Measurements from ENCODE around the gene PIM1. TPM values are rescaled to one million over a fixed set of nuclear protein-coding genes. Genes with fewer than 3 reads are reported as not detected.

Gene PIM1
- total and polyA plus RNA-seq, 9 of the 15 experiments (the other 6 are each of a cell fraction or from before 2014, with no cell fraction given) = 19.0 to 789 (median 212) TPM

DNA sequence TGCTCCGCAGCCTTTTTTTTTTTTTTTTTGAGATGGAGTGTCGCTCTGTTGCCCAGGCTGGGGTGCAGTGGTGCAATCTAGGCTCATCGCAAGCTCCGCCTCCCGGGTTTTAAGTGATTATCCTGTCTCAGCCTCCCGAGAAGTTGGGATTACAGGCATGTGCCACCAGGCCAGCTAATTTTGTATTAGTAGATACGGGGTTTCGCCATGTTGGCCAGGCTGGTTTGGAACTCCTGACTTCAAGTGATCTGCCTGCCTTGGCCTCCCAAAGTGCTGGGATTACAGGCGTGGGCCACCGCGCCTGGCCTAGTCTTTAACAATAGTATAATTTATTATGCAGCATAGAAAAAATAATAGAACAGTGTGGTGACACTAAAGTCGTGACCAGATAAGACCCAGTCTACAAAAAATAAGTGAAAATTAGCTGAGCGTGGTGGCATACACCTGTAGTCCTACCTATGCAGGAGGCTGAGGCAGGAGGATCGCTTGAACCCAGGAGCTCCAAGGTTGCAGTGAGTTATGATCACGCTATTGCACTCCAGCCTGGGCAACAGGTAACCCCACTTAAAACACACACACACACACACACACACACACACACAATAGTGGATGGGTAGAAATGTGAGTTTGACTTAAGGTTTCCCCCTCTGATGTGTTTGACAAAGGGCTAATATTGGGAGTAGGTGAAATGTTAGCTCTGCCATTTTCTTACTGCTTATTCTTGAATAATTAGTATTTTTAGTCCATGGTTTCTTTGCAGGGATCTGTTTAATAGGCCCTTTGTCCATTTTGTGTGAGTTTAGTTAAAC lies 6.5 kb downstream of the PIM1 start (continued):
- peak; percentile 64 for TF ChIP-seq NKRF (IDR thresholded peaks at IDR 0.05; ENCODE audit: borderline replicate concordance)
- peak; percentile 33; the same call in 1 of the 2 replicates for TF ChIP-seq MYC (IDR thresholded peaks at IDR 0.05; ENCODE audit: low read depth, low read length)
- peak; percentile 88; the same call in 1 of the 2 replicates for TF ChIP-seq MYC (CRISPR knock-in tag; IDR thresholded peaks at IDR 0.05; ENCODE audit: borderline replicate concordance, low read depth)
- TF ChIP-seq MBD2 (IDR thresholded peaks at IDR 0.05; ENCODE audit: borderline replicate concordance, low read depth) = no peak; the same call in 1 of the 2 replicates
- TF ChIP-seq CHD4 (IDR thresholded peaks at IDR 0.05; ENCODE audit: insufficient read depth, insufficient replicate concordance, low read depth, low read length, poor library complexity, severe bottlenecking) = no peak
- TF ChIP-seq CEBPB (tag; IDR thresholded peaks at IDR 0.05) = peak; percentile 93
- no peak for TF ChIP-seq BMI1 (IDR thresholded peaks at IDR 0.05; ENCODE audit: low read length)
- no peak for TF ChIP-seq NCOA2 (IDR thresholded peaks at IDR 0.05; ENCODE audit: partially characterized antibody in 2 of 2)
- peak; percentile 16; the same call in 1 of the 2 replicates for TF ChIP-seq TRIM28 (IDR thresholded peaks at IDR 0.05)
- TF ChIP-seq, protein P1, sequence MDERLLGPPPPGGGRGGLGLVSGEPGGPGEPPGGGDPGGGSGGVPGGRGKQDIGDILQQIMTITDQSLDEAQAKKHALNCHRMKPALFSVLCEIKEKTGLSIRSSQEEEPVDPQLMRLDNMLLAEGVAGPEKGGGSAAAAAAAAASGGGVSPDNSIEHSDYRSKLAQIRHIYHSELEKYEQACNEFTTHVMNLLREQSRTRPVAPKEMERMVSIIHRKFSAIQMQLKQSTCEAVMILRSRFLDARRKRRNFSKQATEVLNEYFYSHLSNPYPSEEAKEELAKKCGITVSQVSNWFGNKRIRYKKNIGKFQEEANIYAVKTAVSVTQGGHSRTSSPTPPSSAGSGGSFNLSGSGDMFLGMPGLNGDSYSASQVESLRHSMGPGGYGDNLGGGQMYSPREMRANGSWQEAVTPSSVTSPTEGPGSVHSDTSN (CRISPR knock-in tag; IDR thresholded peaks at IDR 0.05; ENCODE audit: low read depth) = no peak
- TF ChIP-seq, protein P1 (tag; conservative IDR thresholded peaks at IDR 0.05; ENCODE audit: low read depth) = 0 out of 2 replicates have a peak, but pooled peaks have one; percentile 34
- TF ChIP-seq, protein P2, sequence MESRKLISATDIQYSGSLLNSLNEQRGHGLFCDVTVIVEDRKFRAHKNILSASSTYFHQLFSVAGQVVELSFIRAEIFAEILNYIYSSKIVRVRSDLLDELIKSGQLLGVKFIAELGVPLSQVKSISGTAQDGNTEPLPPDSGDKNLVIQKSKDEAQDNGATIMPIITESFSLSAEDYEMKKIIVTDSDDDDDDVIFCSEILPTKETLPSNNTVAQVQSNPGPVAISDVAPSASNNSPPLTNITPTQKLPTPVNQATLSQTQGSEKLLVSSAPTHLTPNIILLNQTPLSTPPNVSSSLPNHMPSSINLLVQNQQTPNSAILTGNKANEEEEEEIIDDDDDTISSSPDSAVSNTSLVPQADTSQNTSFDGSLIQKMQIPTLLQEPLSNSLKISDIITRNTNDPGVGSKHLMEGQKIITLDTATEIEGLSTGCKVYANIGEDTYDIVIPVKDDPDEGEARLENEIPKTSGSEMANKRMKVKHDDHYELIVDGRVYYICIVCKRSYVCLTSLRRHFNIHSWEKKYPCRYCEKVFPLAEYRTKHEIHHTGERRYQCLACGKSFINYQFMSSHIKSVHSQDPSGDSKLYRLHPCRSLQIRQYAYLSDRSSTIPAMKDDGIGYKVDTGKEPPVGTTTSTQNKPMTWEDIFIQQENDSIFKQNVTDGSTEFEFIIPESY (CRISPR knock-in tag; IDR thresholded peaks at IDR 0.05) = peak; percentile 57
- TF ChIP-seq CHAMP1 (IDR thresholded peaks at IDR 0.05) = no peak
- no peak for TF ChIP-seq EZH2 (IDR thresholded peaks at IDR 0.05; ENCODE audit: borderline replicate concordance, low read depth, low read length)
- TF ChIP-seq FOXA3 (CRISPR knock-in tag; conservative IDR thresholded peaks at IDR 0.05 in 1 of 2, IDR thresholded peaks at IDR 0.05 in 1 of 2) = no peak; a peak in 1 of 4 replicates
- peak; percentile 32; the same call in 1 of the 2 replicates for TF ChIP-seq ZBED1 (IDR thresholded peaks at IDR 0.05)
